H9 (cell line): ENCODE measurements around the gene PBX1. TPM values are rescaled to one million over a fixed set of nuclear protein-coding genes. Genes with fewer than 3 reads are reported as not detected.

ENCODE experiments used
- DNase-seq: peaks from one replicate; pipeline ENCODE4 v3.0.0-alpha.2; 2017
- H2AFZ ChIP-seq: one replicate; pipeline ENCODE4 v1.6.1; 2013; ENCODE audit warnings: mild to moderate bottlenecking, low read length, control low read depth, moderate library complexity
- H2AK5ac ChIP-seq: 2 replicates; pipeline ENCODE4 v1.6.1; 2013; ENCODE audit warnings: low read length, control low read depth, mixed read lengths; ENCODE audit not compliant: insufficient read length
- H2BK120ac ChIP-seq: one replicate; pipeline ENCODE4 v1.6.1; 2013; ENCODE audit warnings: low read depth, mild to moderate bottlenecking, low read length, control low read depth, inconsistent platforms; ENCODE audit not compliant: poor library complexity, severe bottlenecking
- H2BK12ac ChIP-seq: 2 replicates; pipeline ENCODE4 v1.6.1; 2013; ENCODE audit warnings: low read length, control low read depth, mixed read lengths, low read depth; ENCODE audit not compliant: insufficient read length
- H2BK15ac ChIP-seq: 2 replicates; pipeline ENCODE4 v1.6.1; 2013; ENCODE audit warnings: low read depth, low read length, control low read depth
- H2BK20ac ChIP-seq: one replicate; pipeline ENCODE4 v1.6.1; 2013; ENCODE audit warnings: low read depth, mild to moderate bottlenecking, low read length, control low read depth, inconsistent platforms; ENCODE audit not compliant: poor library complexity, severe bottlenecking
- H2BK5ac ChIP-seq: 2 replicates; pipeline ENCODE4 v1.6.1; 2013; ENCODE audit warnings: low read length, control low read depth, mixed read lengths; ENCODE audit not compliant: insufficient read length
- H3K14ac ChIP-seq: 2 replicates; pipeline ENCODE4 v1.6.1; 2013; ENCODE audit warnings: low read length, control low read depth; ENCODE audit not compliant: insufficient read depth
- H3K18ac ChIP-seq: 2 replicates; pipeline ENCODE4 v1.6.1; 2013; ENCODE audit warnings: low read depth, mild to moderate bottlenecking, mixed read lengths, low read length, control low read depth; ENCODE audit not compliant: insufficient read length
- H3K23ac ChIP-seq: 2 replicates; pipeline ENCODE4 v1.6.1; 2013; ENCODE audit warnings: low read length, control low read depth, mixed read lengths, low read depth; ENCODE audit not compliant: insufficient read length
- H3K23me2 ChIP-seq: 2 replicates; pipeline ENCODE4 v1.6.1; 2013; ENCODE audit warnings: low read depth, mild to moderate bottlenecking, mixed read lengths, low read length, control low read depth; ENCODE audit not compliant: insufficient read length, poor library complexity, severe bottlenecking
- H3K27ac ChIP-seq: 2 replicates; pipeline ENCODE4 v1.5.1; 2013; ENCODE audit warnings: low read length, control low read depth, mixed read lengths, low read depth; ENCODE audit not compliant: insufficient read length
- H3K27me3 ChIP-seq: 2 replicates; pipeline ENCODE4 v1.6.1; 2013; ENCODE audit warnings: low read length, control low read depth, inconsistent platforms; ENCODE audit not compliant: insufficient read depth
- H3K4ac ChIP-seq: 2 replicates; pipeline ENCODE4 v1.6.1; 2013; ENCODE audit warnings: low read depth, mild to moderate bottlenecking, control low read depth, inconsistent platforms, low read length, moderate library complexity
- H3K4me1 ChIP-seq: 2 replicates; pipeline ENCODE4 v1.6.1; 2013; ENCODE audit warnings: low read length, control low read depth, inconsistent platforms; ENCODE audit not compliant: insufficient read depth
- H3K4me2 ChIP-seq: 2 replicates; pipeline ENCODE4 v1.6.1; 2013; ENCODE audit warnings: low read length, control low read depth, mixed read lengths; ENCODE audit not compliant: insufficient read length, insufficient read depth
- H3K56ac ChIP-seq: 2 replicates; pipeline ENCODE4 v1.6.1; 2013; ENCODE audit warnings: low read depth, mild to moderate bottlenecking, mixed read lengths, low read length, control low read depth; ENCODE audit not compliant: insufficient read length
- H3K79me1 ChIP-seq: 2 replicates; pipeline ENCODE4 v1.6.1; 2013; ENCODE audit warnings: low read depth, mild to moderate bottlenecking, moderate library complexity, low read length, control low read depth, inconsistent platforms; ENCODE audit not compliant: insufficient read depth, poor library complexity, severe bottlenecking
- H3K79me2 ChIP-seq: 2 replicates; pipeline ENCODE4 v1.6.1; 2013; ENCODE audit warnings: low read length, control low read depth, inconsistent platforms; ENCODE audit not compliant: insufficient read depth
- H3K9ac ChIP-seq: 2 replicates; pipeline ENCODE4 v1.6.1; 2013; ENCODE audit warnings: low read length, control low read depth, mixed read lengths; ENCODE audit not compliant: insufficient read length; ENCODE audit errors: extremely low read depth
- H3K9me3 ChIP-seq: one replicate; pipeline ENCODE4 v1.6.1; 2013; ENCODE audit warnings: low read depth, low read length, inconsistent platforms; ENCODE audit not compliant: control insufficient read depth
- H3T11ph ChIP-seq: one replicate; pipeline ENCODE4 v1.6.1; 2013; ENCODE audit warnings: mild to moderate bottlenecking, low read length, control low read depth, inconsistent platforms
- H4K20me1 ChIP-seq: one replicate; pipeline ENCODE4 v1.6.1; 2013; ENCODE audit not compliant: control insufficient read depth, insufficient read length, insufficient read depth
- H4K5ac ChIP-seq: 2 replicates; pipeline ENCODE4 v1.6.1; 2013; ENCODE audit warnings: low read depth, mild to moderate bottlenecking, mixed read lengths, low read length, control low read depth; ENCODE audit not compliant: insufficient read length
- H4K8ac ChIP-seq: replicated peaks from 2 replicates; pipeline ENCODE4 v1.6.1; 2013; ENCODE audit warnings: low read length, control low read depth, mixed read lengths, low read depth; ENCODE audit not compliant: insufficient read length
- H4K91ac ChIP-seq: 2 replicates; pipeline ENCODE4 v1.6.1; 2013; ENCODE audit warnings: low read depth, mild to moderate bottlenecking, moderate library complexity, mixed read lengths, low read length, control low read depth; ENCODE audit not compliant: insufficient read length
- H3K27ac Mint-ChIP-seq, 3 experiments: 2 replicates in 2 of 3; 3 replicates in 1 of 3; pipeline ENCODE4 v1.8.0; 2020 to 2021; ENCODE audit warnings: mixed read lengths in 3 of 3, mild to moderate bottlenecking in 1 of 3, moderate library complexity in 1 of 3
- H3K27me3 Mint-ChIP-seq: 2 replicates; pipeline ENCODE4 v1.8.0; 2021; ENCODE audit warnings: low read depth, mild to moderate bottlenecking, moderate library complexity, mixed read lengths
- H3K36me3 Mint-ChIP-seq, 3 experiments: 2 replicates in 2 of 3; 3 replicates in 1 of 3; pipeline ENCODE4 v1.8.0; 2020 to 2021; ENCODE audit warnings: low read depth in 3 of 3, mixed read lengths in 3 of 3; ENCODE audit not compliant: insufficient read depth in 1 of 3
- H3K4me1 Mint-ChIP-seq, 2 experiments: 2 replicates each; pipeline ENCODE4 v1.8.0; 2020; ENCODE audit warnings: mixed read lengths in 2 of 2
- H3K4me3 Mint-ChIP-seq, 2 experiments: 2 replicates in 1 of 2; 3 replicates in 1 of 2; pipeline ENCODE4 v1.8.0; 2020 to 2021; ENCODE audit warnings: mild to moderate bottlenecking in 2 of 2, mixed read lengths in 2 of 2, moderate library complexity in 1 of 2
- H3K9me3 Mint-ChIP-seq, 2 experiments: 2 replicates in 1 of 2; 3 replicates in 1 of 2; pipeline ENCODE4 v1.8.0; 2020; ENCODE audit warnings: mild to moderate bottlenecking in 2 of 2, mixed read lengths in 2 of 2, moderate library complexity in 1 of 2
- CTCF ChIP-seq: fragments of 200-600 bp; sonication (generic); conservative IDR thresholded peaks from 3 replicates; pipeline ENCODE4 v1.8.0; 2021; ENCODE audit warnings: antibody characterized with exemption, mild to moderate bottlenecking
- WGBS: extraction: QIAGEN DNeasy Blood & Tissue Kit; methylation state at CpG from one replicate; pipeline ENCODE4 v1.1.7; 2013; ENCODE audit warnings: missing lambda C conversion rate, low lambda C conversion rate, mixed read lengths; ENCODE audit not compliant: insufficient read length; ENCODE audit errors: extremely low coverage; 5-methylcytosine and 5-hydroxymethylcytosine counted together
- total RNA-seq: library from RNA; stranded (reverse); gene quantifications from 2 replicates; pipeline ENCODE4 v1.2.1, GENCODE V29; 2021

PBX1 gene
- total RNA-seq, 1 experiment from 2014 or later, result 142 TPM

DNA sequence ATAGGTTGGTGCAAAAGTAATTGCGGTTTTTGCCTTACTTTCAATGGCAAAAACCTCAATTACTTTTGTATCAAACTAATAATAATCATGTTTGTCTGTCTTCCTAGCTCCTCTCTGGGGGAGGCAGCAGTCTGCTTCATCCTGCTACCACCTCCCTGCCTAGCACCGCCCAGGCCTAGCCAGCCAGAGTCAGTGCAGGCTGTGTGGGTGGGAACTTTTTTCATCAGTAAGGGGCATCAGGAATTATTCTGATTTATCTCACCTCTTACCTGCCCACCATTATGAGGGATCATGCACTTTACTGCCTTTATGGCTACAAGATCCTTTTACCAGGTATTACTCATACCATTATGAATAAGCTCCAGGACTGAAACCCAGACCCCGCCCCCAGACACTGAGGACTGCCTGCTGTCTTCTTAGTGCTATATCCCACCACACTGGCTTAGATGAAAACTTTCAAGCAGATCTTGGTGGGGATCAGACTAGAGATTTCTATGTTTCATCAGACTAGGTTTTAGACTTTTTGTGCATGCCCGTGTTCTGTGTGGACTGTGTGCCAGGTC lies 116.4 kb downstream of the PBX1 start:
- peaks cover 8 to 18% (median 16%) of the 10 kb centered on the region in 3 experiments; a peak in 6 of 7 replicates for H3K36me3 Mint-ChIP-seq
- H3K9me3 Mint-ChIP-seq, result no peaks in the 10 kb centered on the region
- Histone ChIP-seq H3K9ac (no peak overlapping the region), H2BK20ac (no peak overlapping the region), H2BK5ac (no peak overlapping the region), H3K79me1 (peaks cover 9% of the 10 kb centered on the region), H4K91ac (no peak overlapping the region), H2AFZ (no peak overlapping the region), H3T11ph (no peak overlapping the region), H4K8ac (no peak overlapping the region), H4K5ac (no peak overlapping the region), H3K79me2 (peaks cover 13% of the 10 kb centered on the region; the same call in 1 of the 2 replicates), H2BK120ac (no peak overlapping the region), H3K4me2 (no peak overlapping the region), H3K9me3 (no peaks in the 10 kb centered on the region), H2BK15ac (no peak overlapping the region), H2AK5ac (no peak overlapping the region), H3K18ac (no peak overlapping the region), H4K20me1 (peaks cover 2% of the 10 kb centered on the region), H3K4me1 (peaks cover 5% of the 10 kb centered on the region), H3K23ac (no peak overlapping the region), H3K4ac (no peak overlapping the region), H3K56ac (no peak overlapping the region), H3K27me3 (no peaks in the 10 kb centered on the region), H3K23me2 (no peaks in the 10 kb centered on the region), H3K27ac (no peak overlapping the region), H3K14ac (no peak overlapping the region), H2BK12ac (no peak overlapping the region)
- peak overlapping the region in 1 of 3 experiments; percentile 15; a peak in 1 of 7 replicates for H3K27ac Mint-ChIP-seq
- TF ChIP-seq CTCF, result no peak
- H3K27me3 Mint-ChIP-seq, result no peaks in the 10 kb centered on the region
- DNase-seq, result no peak
- WGBS, result no CpG with 5 or more reads among the region's 4 CpGs
- H3K4me3 Mint-ChIP-seq, result no peak overlapping the region
- H3K4me1 Mint-ChIP-seq, result peaks cover 19 to 34% of the 10 kb centered on the region in 2 experiments
